Jurkat, Clone E6-1 (cell line): ENCODE results near the gene CXXC1.
A peak's percentile ranks its signal among the peaks of the same experiment; 100 is the strongest.
"Not testable (repeated sequence)": the region's sequence is repeated elsewhere in the genome, so short reads cannot be mapped to it uniquely, and the experiment has no call there.

Experiments used
- DNase-seq: peaks from one replicate; pipeline ENCODE4 v3.0.0-alpha.2; 2011; ENCODE audit warnings: low read depth, low spot score
- H3K4me3 ChIP-seq: 2 replicates; pipeline ENCODE4 v1.5.1; 2011; ENCODE audit warnings: mild to moderate bottlenecking, low read length, control low read depth, moderate library complexity

The CXXC1 gene

DNA sequence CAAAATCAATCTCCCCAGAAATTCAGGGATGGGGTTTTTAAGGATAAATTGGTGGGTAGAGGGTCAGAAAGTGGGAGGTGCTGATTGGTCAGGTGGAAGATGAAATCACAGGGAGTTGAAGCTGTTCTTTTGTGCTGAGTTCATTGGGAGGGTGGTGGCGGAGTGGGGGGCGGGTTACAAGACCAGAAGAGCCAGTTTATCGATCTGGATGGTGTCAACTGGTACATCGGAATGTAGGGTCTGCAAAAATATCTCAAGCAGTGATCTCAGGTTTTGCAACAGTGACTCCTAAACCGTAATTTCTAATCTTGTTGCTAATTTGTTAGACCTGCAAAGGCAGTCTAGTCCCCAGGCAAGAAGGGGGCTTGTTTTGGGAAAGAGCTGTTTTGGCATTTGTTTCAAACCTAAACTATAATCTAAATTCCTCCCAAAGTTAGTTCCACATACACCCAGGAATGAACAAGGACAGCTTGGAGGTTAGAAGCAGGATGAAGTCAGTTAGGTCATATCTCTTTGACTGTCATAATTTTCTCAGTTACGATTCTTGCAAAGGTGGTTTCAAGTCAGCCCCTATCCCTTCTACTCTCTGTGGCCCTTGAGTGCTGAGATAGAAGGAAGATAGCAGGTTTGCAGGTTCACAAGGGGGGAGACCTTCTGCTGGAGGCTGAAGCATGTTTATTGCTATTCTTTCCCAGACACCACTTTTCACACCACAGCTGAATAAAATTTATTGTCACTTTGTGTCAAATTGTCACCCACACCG lies 12.3 kb upstream of the CXXC1 start:
- DNase-seq: no peak
- no peak overlapping the region for H3K4me3 ChIP-seq

DNA sequence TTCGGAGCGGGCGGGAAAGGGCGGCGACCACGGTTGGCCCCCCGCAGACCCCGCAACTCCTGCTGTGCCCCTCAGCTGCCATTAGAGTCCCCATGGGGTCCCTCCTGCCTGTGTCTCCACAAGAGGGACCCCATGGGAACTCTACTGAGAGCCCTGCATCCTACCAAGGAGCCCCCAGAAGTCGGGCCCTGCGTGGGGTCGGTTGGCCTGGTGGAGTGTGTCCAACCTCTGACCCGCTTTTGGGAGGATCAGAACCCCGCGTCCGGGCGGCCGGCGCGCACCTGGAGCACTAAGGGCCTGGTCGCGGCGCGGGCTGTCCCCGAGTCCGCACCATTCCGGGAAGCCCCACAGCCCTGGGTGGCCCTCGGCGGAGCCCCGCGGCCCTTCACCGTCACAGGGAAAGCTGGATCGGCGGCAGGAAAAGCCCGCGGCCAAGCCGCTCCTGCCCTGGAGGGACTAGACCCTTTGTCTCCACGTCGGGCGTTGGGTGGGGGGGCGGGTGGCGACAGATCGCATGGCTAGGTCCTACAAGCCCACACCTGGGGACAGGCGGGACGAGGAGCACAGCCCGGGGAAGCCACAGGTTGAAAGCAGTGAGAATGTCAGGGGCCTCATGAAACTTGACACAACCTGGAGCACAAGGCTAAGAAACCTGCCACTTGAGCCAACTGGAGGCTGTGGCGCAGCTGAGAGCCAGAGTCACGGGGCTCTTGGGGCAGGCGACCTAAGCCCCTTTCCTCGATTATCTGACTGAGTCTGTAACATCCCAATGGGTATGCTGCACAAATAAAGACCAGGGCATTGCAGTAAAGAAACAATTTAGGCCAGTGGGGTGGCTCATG lies 11.2 kb upstream of the CXXC1 start:
- no peak overlapping the region for H3K4me3 ChIP-seq
- no peak for DNase-seq

DNA sequence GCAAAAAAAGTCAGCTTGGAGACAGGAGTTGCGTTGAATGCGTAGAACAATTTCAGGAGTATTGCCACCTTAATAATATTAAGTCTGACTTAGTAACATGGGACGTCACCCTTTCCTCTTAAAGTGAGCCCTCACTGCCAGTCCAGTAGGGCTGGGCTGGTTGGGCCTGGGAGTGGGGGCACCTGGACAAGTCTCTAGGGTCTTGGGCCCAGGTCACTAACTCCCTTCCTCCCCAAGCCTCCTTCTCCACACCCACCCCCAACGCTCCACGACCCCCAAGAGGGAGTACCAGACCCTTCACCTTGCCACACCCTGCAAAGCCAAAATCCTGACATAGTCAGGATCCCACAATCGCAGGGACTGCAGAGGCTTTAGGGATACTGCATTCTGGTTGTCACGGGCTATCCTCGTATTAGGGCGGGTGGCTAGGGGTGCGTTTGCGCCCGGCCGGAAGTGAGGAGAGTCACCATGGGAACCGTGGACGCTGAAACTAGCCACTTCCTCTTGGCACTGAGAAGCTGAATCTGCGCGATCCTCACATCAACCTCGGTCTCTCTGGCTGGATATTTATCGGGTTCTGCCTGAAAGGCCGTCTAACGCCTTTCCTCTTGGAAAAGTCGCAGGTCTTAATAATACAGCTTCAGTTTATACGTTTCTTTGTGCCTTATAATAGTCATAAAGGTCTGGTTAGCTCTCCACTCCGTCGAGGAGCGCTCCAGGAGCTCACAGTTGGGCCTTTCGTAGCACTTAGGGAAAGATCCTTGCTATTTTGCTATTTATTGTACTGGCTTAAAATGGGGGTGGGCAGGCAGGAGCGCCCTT lies 10.3 kb upstream of the CXXC1 start:
- no peak overlapping the region for H3K4me3 ChIP-seq
- no peak for DNase-seq

DNA sequence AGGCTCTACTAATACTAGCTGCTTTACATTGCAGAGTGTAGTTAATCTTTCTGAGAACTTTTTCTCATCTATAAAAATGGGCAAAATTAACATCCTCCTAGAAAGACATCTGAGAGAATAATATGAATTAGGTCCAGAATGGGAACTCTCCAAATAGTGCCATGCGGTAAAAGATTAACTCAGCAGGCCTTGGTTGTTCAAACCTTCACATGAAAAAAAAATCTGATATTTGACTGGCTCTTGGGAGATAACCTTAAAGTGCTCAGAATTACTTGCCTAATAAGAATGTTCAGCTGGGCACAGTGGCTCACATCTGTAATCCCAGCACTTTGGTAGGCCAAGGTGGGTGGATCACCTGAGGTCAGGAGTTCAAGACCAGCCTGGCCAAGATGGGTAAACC lies 5.5 kb upstream of the CXXC1 start:
- H3K4me3 ChIP-seq: no peak overlapping the region
- DNase-seq: no peak

DNA sequence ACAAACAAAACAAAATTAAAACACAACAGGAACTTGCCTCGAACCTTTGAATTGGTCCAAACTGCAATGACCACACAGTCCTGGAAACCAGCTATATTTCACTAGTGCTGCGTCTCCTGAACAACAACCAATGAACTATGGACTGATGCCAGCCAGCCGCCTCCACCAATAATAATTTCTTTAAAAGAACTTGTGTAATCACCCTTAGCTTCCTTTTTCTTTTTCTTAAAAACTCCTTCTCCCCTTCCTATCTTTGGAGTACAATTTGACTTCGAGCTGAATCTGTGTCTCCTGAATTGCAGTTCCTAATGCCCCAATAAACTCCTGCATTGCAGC lies 1.6 kb upstream of the CXXC1 start:
- H3K4me3 ChIP-seq: no peak overlapping the region
- no peak for DNase-seq

DNA sequence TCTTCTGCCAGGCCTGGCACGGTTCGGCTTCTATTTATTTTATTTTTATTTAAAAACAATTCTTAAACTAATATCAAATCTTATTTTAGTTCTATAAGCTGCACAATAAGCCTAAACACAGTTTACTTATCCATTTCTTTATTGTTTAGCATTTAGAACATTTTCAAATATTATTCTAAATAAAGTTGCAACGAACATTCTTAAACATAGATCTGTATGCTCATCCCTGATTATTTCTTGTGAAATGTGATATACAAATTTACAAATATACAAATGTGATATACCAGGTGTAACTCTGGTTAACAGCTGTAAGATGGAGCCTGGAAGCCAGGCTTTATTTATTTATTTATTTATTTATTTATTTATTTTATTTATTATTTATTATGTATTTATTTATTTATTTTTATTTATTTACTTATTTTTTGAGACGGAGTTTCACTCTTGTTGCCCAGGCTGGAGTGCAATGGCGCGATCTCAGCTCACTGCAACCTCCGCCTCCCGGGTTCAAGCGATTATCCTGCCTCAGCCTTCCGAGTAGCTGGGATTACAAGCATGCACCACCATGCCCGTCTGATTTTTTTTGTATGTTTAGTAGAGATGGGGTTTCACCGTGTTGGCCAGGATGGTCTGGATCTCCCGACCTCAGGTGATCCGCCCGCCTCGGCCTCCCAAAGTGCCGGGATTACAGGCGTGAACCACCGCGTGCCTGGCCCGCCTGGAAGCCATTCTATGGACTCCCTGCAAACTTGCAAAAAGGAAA lies 1.0 kb upstream of the CXXC1 start:
- DNase-seq: not testable (repeated sequence)
- H3K4me3 ChIP-seq: peak overlapping the region; percentile 97

- H3K4me3 ChIP-seq: peak overlapping the region; percentile 97
- DNase-seq: no peak
Observed at GRCh38 chr18:50287028-50287440, 458 bp downstream of the CXXC1 start.

- peak overlapping the region; percentile 97 for H3K4me3 ChIP-seq
- no peak for DNase-seq
Observed at GRCh38 chr18:50286391-50287027, 983 bp downstream of the CXXC1 start.

DNA sequence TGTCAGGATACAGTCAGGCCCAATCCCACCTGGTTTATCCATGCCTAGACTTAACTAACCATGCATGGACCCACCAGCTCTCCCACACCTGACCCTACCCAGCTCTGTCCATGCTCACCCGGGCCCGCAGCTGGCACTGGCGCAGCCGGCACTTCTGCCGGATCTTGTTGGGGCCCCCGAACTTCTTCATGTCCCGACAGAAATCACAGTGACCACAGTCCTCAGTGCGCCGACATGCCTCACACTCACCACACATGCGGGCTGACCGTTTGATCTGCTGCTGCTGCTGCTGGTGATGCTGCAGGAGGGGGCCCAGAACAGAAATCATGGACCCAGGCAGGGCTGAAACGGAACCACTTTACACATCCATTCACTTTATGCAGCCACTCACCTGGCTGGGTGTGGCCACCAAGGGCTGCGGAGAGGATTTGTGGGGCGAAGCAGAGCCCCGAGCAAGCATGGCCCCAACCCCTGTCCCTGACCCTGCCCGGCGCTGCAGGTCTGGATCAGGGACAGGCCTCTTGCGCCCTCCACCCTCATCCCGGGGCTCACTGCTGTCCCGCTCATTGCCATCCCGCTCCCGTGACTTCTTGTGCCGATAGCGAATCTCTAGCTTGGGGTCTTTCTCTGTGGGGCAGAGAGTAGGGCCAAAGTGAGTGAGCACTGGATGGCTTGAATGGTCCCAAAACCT lies 1.7 kb downstream of the CXXC1 start:
- no peak for DNase-seq
- peak overlapping the region; percentile 97 for H3K4me3 ChIP-seq

DNA sequence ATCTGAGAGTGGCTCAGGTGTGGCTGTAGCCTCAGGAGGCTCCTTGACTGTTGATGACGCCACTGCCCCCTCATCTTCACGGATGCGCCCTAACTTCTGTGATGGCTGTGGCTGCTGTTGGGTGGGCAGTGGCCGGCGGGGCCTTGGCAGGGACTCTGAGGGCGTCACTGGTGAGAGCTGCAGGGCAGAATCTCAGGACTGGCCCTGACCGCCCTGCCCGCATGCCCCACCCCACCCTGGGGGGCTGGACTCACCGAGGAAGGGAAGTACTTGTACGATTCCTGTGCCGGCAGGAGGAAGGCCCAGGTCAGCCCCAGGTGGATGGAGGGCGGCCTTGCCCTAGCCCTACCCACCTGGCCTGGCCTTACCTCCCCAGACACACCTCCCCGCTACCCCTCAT lies 2.4 kb downstream of the CXXC1 start:
- DNase-seq: no peak

GRCh38 chr18:50284255-50284885 lies 3.1 kb downstream of the CXXC1 start:
- H3K4me3 ChIP-seq: no peak overlapping the region

More for the DNA sequence above, 2.4 kb downstream of the CXXC1 start:
- no peak overlapping the region for H3K4me3 ChIP-seq

GRCh38 chr18:50283469-50284209 lies 3.9 kb downstream of the CXXC1 start:
- H3K4me3 ChIP-seq: no peak overlapping the region
- DNase-seq: no peak

More at GRCh38 chr18:50284255-50284885, 3.1 kb downstream of the CXXC1 start:
- DNase-seq: no peak

DNA sequence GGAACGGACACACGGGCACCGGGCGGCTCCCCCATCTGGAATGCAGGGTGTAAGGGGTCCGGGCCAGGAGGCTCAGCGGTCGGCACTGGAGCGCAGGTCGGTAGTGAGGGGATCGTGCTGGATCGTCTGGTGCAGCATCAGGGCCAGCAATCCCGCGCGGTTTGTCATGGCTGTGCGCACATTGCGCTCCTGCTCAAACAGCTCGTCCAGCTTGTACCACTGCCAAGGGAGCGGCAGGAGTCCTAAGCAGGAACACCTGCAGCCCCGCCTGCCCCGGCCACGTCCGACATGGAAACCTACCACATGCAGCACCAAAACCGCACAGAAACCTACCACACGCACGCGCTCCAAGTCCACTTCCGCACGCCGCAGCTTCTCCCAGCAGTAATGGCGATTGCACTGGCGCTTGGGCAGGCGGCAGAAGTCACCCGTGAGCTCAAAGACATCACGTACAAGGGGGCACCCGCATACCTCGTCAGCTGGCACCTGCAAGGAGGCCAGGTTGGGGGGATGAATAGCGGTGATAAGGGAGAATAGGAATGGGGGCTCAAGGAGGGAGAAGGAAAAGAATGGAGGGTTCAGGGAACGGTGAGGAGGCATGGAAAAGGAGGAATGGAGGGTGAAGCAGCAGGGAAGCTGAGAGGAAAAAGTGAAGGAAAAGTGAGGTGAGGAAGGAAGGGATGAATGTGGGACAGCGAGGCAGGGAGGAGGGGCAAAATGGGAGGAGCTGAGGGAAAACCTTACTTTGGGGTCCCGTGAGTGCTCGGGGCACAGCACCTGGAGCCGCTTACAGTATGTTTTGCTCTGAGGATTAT lies 4.8 kb downstream of the CXXC1 start:
- no peak for DNase-seq
- H3K4me3 ChIP-seq: peak overlapping the region; percentile 100

- peak overlapping the region; percentile 100 for H3K4me3 ChIP-seq
- no peak for DNase-seq
Observed at GRCh38 chr18:50281972-50282520, 5.4 kb downstream of the CXXC1 start.

- H3K4me3 ChIP-seq: peak within 1 kb of the TSS; percentile 100
- DNase-seq: peak; percentile 96
Observed at GRCh38 chr18:50281295-50281971, 6.1 kb downstream of the CXXC1 start, which contains the start of gene MBD1. TSS of gene MBD1 (minus strand) at chr18:50281523. CDS start at chr18:50279992, 1,531 bp downstream.
